Measurements from ENCODE around the gene CDK5RAP3.
"Not testable (repeated sequence)": the region's sequence is repeated elsewhere in the genome, so short reads cannot be mapped to it uniquely, and the experiment has no call there.

Gene CDK5RAP3

GRCh38 chr17:47983492-47984223 lies 12.7 kb downstream of the CDK5RAP3 start:
- peaks cover 35 to 42% of the 10 kb centered on the region in 2 experiments for H3K36me3 ChIP-seq (ENCODE audit: control insufficient read depth in 1 of 2, insufficient read depth in 2 of 2, low read length in 2 of 2)
- H3K4ac ChIP-seq (ENCODE audit: low read depth, low read length), result no peak overlapping the region
- WGBS (ENCODE audit: extremely low coverage, insufficient coverage, insufficient read length), result no CpG with 5 or more reads among the region's 11 CpGs
- H3K27me3 ChIP-seq (ENCODE audit: insufficient read depth, low read length), result no peaks in the 10 kb centered on the region
- H3K79me2 ChIP-seq (ENCODE audit: control insufficient read depth, insufficient read depth, low read length, poor library complexity), result no peaks in the 10 kb centered on the region
- H2BK12ac ChIP-seq (ENCODE audit: low read length), result no peak overlapping the region
- DNase-seq, result no peak
- H3K4me2 ChIP-seq (ENCODE audit: low read length), result no peak overlapping the region
- no peak overlapping the region for H4K12ac ChIP-seq (ENCODE audit: low read depth, low read length)
- no peak overlapping the region for H3K4me3 ChIP-seq (ENCODE audit: low read depth, low read length)
- H3K79me1 ChIP-seq (ENCODE audit: low read length), result no peaks in the 10 kb centered on the region
- peaks cover 3% of the 10 kb centered on the region for H3K9me3 ChIP-seq (ENCODE audit: insufficient read depth, low read depth, low read length)
- no peak overlapping the region for H4K8ac ChIP-seq (ENCODE audit: low read depth, low read length)
- H4K91ac ChIP-seq (ENCODE audit: low read depth, low read length), result no peak overlapping the region
- no peak overlapping the region for H3K14ac ChIP-seq (ENCODE audit: low read length)
- H3K9ac ChIP-seq (ENCODE audit: low read length), result no peak overlapping the region
- no peaks in the 10 kb centered on the region for H3K4me1 ChIP-seq (ENCODE audit: control insufficient read depth in 1 of 2, insufficient read depth in 2 of 2, low read length in 2 of 2)
- no peak overlapping the region for H2AFZ ChIP-seq (ENCODE audit: insufficient read depth, low read length, poor library complexity)
- H3K18ac ChIP-seq (ENCODE audit: low read length), result no peak overlapping the region
- H2AK5ac ChIP-seq (ENCODE audit: low read length), result no peak overlapping the region
- no peak overlapping the region for H2BK120ac ChIP-seq (ENCODE audit: insufficient read depth, low read length, poor library complexity)
- no peak overlapping the region for H3K27ac ChIP-seq (ENCODE audit: low read depth, low read length)
- H2BK5ac ChIP-seq (ENCODE audit: low read depth, low read length, poor library complexity), result no peak overlapping the region
- no peak overlapping the region for H3K23ac ChIP-seq (ENCODE audit: low read length)

DNA sequence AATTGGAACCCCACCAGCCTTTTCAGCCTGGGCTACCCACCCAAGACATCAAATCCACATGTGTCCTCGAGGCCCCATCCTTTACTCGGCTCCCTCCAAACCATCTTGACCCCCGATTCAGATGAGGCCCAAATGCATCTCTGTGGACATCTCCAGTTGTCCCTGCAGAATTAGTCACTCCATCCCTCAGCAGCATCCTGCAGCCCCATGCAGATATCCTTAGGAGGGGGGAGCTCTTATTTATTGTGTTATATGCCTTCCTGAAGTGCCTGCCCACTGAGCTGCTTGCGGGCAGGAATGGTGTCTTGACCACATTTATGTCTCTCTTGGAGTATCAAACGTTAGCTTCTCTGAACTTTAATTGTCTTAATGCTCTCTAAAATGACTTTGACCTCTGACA lies 15.6 kb downstream of the CDK5RAP3 start:
- Histone ChIP-seq H2AFZ (ENCODE audit: insufficient read depth, low read length, poor library complexity) (no peak overlapping the region), H3K27ac (ENCODE audit: low read depth, low read length) (no peak overlapping the region), H3K79me1 (ENCODE audit: low read length) (no peaks in the 10 kb centered on the region), H4K8ac (ENCODE audit: low read depth, low read length) (no peak overlapping the region), H3K9me3 (ENCODE audit: insufficient read depth, low read depth, low read length) (peaks cover 5% of the 10 kb centered on the region), H3K79me2 (ENCODE audit: control insufficient read depth, insufficient read depth, low read length, poor library complexity) (no peaks in the 10 kb centered on the region), H3K4me2 (ENCODE audit: low read length) (no peak overlapping the region), H3K18ac (ENCODE audit: low read length) (no peak overlapping the region), H4K91ac (ENCODE audit: low read depth, low read length) (no peak overlapping the region), H2AK5ac (ENCODE audit: low read length) (no peak overlapping the region), H3K4ac (ENCODE audit: low read depth, low read length) (no peak overlapping the region), H3K4me1 (ENCODE audit: control insufficient read depth in 1 of 2, insufficient read depth in 2 of 2, low read length in 2 of 2) (peaks cover 6 to 7% of the 10 kb centered on the region in 2 experiments), H3K36me3 (ENCODE audit: control insufficient read depth in 1 of 2, insufficient read depth in 2 of 2, low read length in 2 of 2) (peaks cover 15 to 17% of the 10 kb centered on the region in 2 experiments), H3K27me3 (ENCODE audit: insufficient read depth, low read length) (no peaks in the 10 kb centered on the region), H4K12ac (ENCODE audit: low read depth, low read length) (no peak overlapping the region), H2BK120ac (ENCODE audit: insufficient read depth, low read length, poor library complexity) (no peak overlapping the region), H3K4me3 (ENCODE audit: low read depth, low read length) (no peak overlapping the region), H3K14ac (ENCODE audit: low read length) (no peak overlapping the region), H2BK12ac (ENCODE audit: low read length) (no peak overlapping the region), H3K9ac (ENCODE audit: low read length) (no peak overlapping the region), H2BK5ac (ENCODE audit: low read depth, low read length, poor library complexity) (no peak overlapping the region), H3K23ac (ENCODE audit: low read length) (no peak overlapping the region)
- no CpG with 5 or more reads among the region's 5 CpGs for WGBS (ENCODE audit: extremely low coverage, insufficient coverage, insufficient read length)
- DNase-seq, result no peak

DNA sequence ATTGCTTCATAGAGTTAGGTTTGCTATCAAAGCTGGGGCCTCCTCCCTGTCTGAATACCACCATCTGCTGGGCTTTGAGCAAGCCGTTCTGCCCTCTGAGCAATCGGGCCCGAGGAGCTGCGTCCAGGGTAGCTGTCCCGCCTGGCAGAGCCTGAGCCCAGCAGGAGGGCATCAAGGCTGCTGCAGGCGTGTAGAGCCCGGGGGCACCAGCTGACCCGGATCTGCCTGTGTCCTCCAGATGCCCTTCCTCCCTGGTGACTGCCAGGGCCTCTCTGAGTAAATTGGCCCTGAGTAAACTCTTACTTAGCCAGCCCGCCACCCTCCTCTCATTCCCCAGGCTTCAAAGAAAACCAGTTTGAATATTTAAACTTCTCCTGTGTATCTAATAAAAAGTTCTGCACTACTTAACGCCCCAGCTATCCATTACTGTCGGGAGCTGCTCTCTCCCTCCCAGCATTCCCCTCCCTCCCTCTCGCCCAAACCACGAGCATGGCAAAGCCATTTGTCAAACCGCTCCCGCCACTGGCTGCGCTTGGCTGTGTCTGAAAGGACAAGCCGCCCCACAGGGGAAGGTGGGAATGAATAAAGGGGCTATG lies 16.4 kb downstream of the CDK5RAP3 start:
- Histone ChIP-seq H4K91ac (ENCODE audit: low read depth, low read length) (no peak overlapping the region), H3K36me3 (ENCODE audit: control insufficient read depth in 1 of 2, insufficient read depth in 2 of 2, low read length in 2 of 2) (peaks cover 8 to 9% of the 10 kb centered on the region in 2 experiments), H3K4me2 (ENCODE audit: low read length) (no peak overlapping the region), H3K79me2 (ENCODE audit: control insufficient read depth, insufficient read depth, low read length, poor library complexity) (no peaks in the 10 kb centered on the region), H3K9ac (ENCODE audit: low read length) (no peak overlapping the region), H4K12ac (ENCODE audit: low read depth, low read length) (no peak overlapping the region), H3K27ac (ENCODE audit: low read depth, low read length) (no peak overlapping the region), H3K9me3 (ENCODE audit: insufficient read depth, low read depth, low read length) (peaks cover 5% of the 10 kb centered on the region), H2BK5ac (ENCODE audit: low read depth, low read length, poor library complexity) (no peak overlapping the region), H2BK120ac (ENCODE audit: insufficient read depth, low read length, poor library complexity) (no peak overlapping the region), H3K4me3 (ENCODE audit: low read depth, low read length) (no peak overlapping the region), H3K14ac (ENCODE audit: low read length) (no peak overlapping the region), H4K8ac (ENCODE audit: low read depth, low read length) (no peak overlapping the region), H3K4me1 (ENCODE audit: control insufficient read depth in 1 of 2, insufficient read depth in 2 of 2, low read length in 2 of 2) (peaks cover 6 to 7% of the 10 kb centered on the region in 2 experiments), H2AFZ (ENCODE audit: insufficient read depth, low read length, poor library complexity) (no peak overlapping the region), H3K79me1 (ENCODE audit: low read length) (no peaks in the 10 kb centered on the region), H3K23ac (ENCODE audit: low read length) (no peak overlapping the region), H3K27me3 (ENCODE audit: insufficient read depth, low read length) (no peaks in the 10 kb centered on the region), H2BK12ac (ENCODE audit: low read length) (no peak overlapping the region), H3K18ac (ENCODE audit: low read length) (no peak overlapping the region), H2AK5ac (ENCODE audit: low read length) (no peak overlapping the region), H3K4ac (ENCODE audit: low read depth, low read length) (no peak overlapping the region)
- no CpG with 5 or more reads among the region's 17 CpGs for WGBS (ENCODE audit: extremely low coverage, insufficient coverage, insufficient read length)
- no peak for DNase-seq

GRCh38 chr17:47988445-47988844 lies 17.5 kb downstream of the CDK5RAP3 start:
- not testable (repeated sequence) for H3K4me1 ChIP-seq (ENCODE audit: control insufficient read depth in 1 of 2, insufficient read depth in 2 of 2, low read length in 2 of 2); H3K23ac ChIP-seq (ENCODE audit: low read length); H2BK5ac ChIP-seq (ENCODE audit: low read depth, low read length, poor library complexity); H2BK120ac ChIP-seq (ENCODE audit: insufficient read depth, low read length, poor library complexity); H2AK5ac ChIP-seq (ENCODE audit: low read length); H2BK12ac ChIP-seq (ENCODE audit: low read length); H3K4me2 ChIP-seq (ENCODE audit: low read length); H2AFZ ChIP-seq (ENCODE audit: insufficient read depth, low read length, poor library complexity); H3K18ac ChIP-seq (ENCODE audit: low read length); H3K4ac ChIP-seq (ENCODE audit: low read depth, low read length); H3K79me1 ChIP-seq (ENCODE audit: low read length); H3K9ac ChIP-seq (ENCODE audit: low read length); H3K36me3 ChIP-seq (ENCODE audit: control insufficient read depth in 1 of 2, insufficient read depth in 2 of 2, low read length in 2 of 2); H3K27ac ChIP-seq (ENCODE audit: low read depth, low read length); H3K79me2 ChIP-seq (ENCODE audit: control insufficient read depth, insufficient read depth, low read length, poor library complexity); H3K9me3 ChIP-seq (ENCODE audit: insufficient read depth, low read depth, low read length); H3K27me3 ChIP-seq (ENCODE audit: insufficient read depth, low read length); H3K4me3 ChIP-seq (ENCODE audit: low read depth, low read length); H3K14ac ChIP-seq (ENCODE audit: low read length); H4K8ac ChIP-seq (ENCODE audit: low read depth, low read length); H4K91ac ChIP-seq (ENCODE audit: low read depth, low read length); H4K12ac ChIP-seq (ENCODE audit: low read depth, low read length); DNase-seq
- WGBS (ENCODE audit: extremely low coverage, insufficient coverage, insufficient read length), result no CpG with 5 or more reads among the region's 1 CpG
